IMR-90 (cell line): ENCODE data around the gene LPIN1. TPM values are rescaled to one million over a fixed set of nuclear protein-coding genes. Genes with fewer than 3 reads are reported as not detected.

Experiments used
- ATAC-seq: fragments of 200-7000 bp; cut with Tn5 transposase; 2 replicates; pipeline ENCODE4 v1.9.1; 2020; ENCODE audit warnings: low read depth, mild to moderate bottlenecking, moderate library complexity
- BruUV-seq: library from RNA; stranded (reverse); fragments of 400-500 nt; replicated peaks from 2 replicates; lab custom pipeline; 2021; lab: Mats Ljungman, UMichigan
- CTCF ChIA-PET: fragments of 300-600 bp; formaldehyde crosslinking; extraction: SDS; loops from one replicate; lab custom pipeline; 2021; ENCODE audit warnings: antibody characterized with exemption; lab: Yijun Ruan, JAX
- POLR2A ChIA-PET: fragments of 300-600 bp; sonication (Branson Sonifier 250); formaldehyde crosslinking; loops from one replicate; lab custom pipeline; 2022; ENCODE audit warnings: antibody characterized with exemption; ENCODE audit not compliant: unreplicated experiment; lab: Charles Lee
- DNase-seq: peaks from one replicate; pipeline ENCODE4 v3.0.0; 2013
- H2AFZ ChIP-seq: replicated peaks from 2 replicates; pipeline ENCODE3; 2013; ENCODE audit warnings: low read length, mild to moderate bottlenecking; ENCODE audit not compliant: poor library complexity
- H2AK5ac ChIP-seq: 2 replicates; pipeline ENCODE4 v1.6.1; 2013; ENCODE audit warnings: low read depth, low read length, inconsistent platforms
- H2AK9ac ChIP-seq: replicated peaks from 2 replicates; pipeline ENCODE3; 2013; ENCODE audit warnings: mild to moderate bottlenecking, low read depth, low read length, moderate library complexity; ENCODE audit not compliant: poor library complexity
- H2BK120ac ChIP-seq: 2 replicates; pipeline ENCODE4 v1.6.1; 2013; ENCODE audit warnings: low read depth, low read length, inconsistent platforms
- H2BK15ac ChIP-seq: 3 replicates; pipeline ENCODE4 v1.6.1; 2013; ENCODE audit warnings: low read depth, low read length, inconsistent platforms
- H2BK20ac ChIP-seq: 2 replicates; pipeline ENCODE4 v1.6.1; 2013; ENCODE audit warnings: low read depth, mild to moderate bottlenecking, inconsistent platforms, low read length, moderate library complexity
- H2BK5ac ChIP-seq: 2 replicates; pipeline ENCODE4 v1.6.1; 2013; ENCODE audit warnings: mild to moderate bottlenecking, low read depth, low read length, inconsistent platforms; ENCODE audit not compliant: poor library complexity, severe bottlenecking
- H3K14ac ChIP-seq: replicated peaks from 2 replicates; pipeline ENCODE4 v1.6.1; 2013; ENCODE audit warnings: low read depth, low read length, inconsistent platforms
- H3K18ac ChIP-seq: 2 replicates; pipeline ENCODE4 v1.6.1; 2013; ENCODE audit warnings: low read depth, low read length, control low read depth
- H3K23ac ChIP-seq: 2 replicates; pipeline ENCODE4 v1.6.1; 2013; ENCODE audit warnings: low read depth, low read length, inconsistent platforms
- H3K27ac ChIP-seq: 2 replicates; pipeline ENCODE4 v1.5.1; 2013; ENCODE audit warnings: mild to moderate bottlenecking, control low read depth, low read length; ENCODE audit not compliant: insufficient read depth
- H3K27me3 ChIP-seq: 2 replicates; pipeline ENCODE4 v1.6.1; 2013; ENCODE audit warnings: low read length; ENCODE audit not compliant: control insufficient read depth, insufficient read depth
- H3K36me3 ChIP-seq: 2 replicates; pipeline ENCODE4 v1.6.1; 2013; ENCODE audit warnings: low read length, mixed read lengths; ENCODE audit not compliant: control insufficient read depth, insufficient read depth
- H3K4ac ChIP-seq: 2 replicates; pipeline ENCODE4 v1.6.1; 2013; ENCODE audit warnings: low read depth, low read length, inconsistent platforms
- H3K4me1 ChIP-seq: 2 replicates; pipeline ENCODE4 v1.6.1; 2013; ENCODE audit warnings: low read length, mixed read lengths; ENCODE audit not compliant: control insufficient read depth, insufficient read depth
- H3K4me2 ChIP-seq: 2 replicates; pipeline ENCODE4 v1.6.1; 2013; ENCODE audit warnings: low read depth, mild to moderate bottlenecking, control low read depth, low read length, moderate library complexity
- H3K4me3 ChIP-seq: 2 replicates; pipeline ENCODE4 v1.5.1; 2013; ENCODE audit warnings: low read depth, mild to moderate bottlenecking, control low read depth, low read length, moderate library complexity; ENCODE audit not compliant: insufficient read depth
- H3K56ac ChIP-seq: 2 replicates; pipeline ENCODE4 v1.6.1; 2013; ENCODE audit warnings: low read length, inconsistent platforms; ENCODE audit not compliant: insufficient read depth; ENCODE audit errors: extremely low read depth
- H3K79me1 ChIP-seq, 2 experiments: 2 replicates each; pipeline ENCODE4 v1.6.1; 2013; ENCODE audit warnings: low read length in 2 of 2, inconsistent platforms in 1 of 2, low read depth in 1 of 2
- H3K9ac ChIP-seq: 2 replicates; pipeline ENCODE4 v1.6.1; 2013; ENCODE audit warnings: low read depth, low read length, control low read depth
- H3K9me1 ChIP-seq: 2 replicates; pipeline ENCODE4 v1.6.1; 2013; ENCODE audit warnings: low read length, inconsistent platforms; ENCODE audit not compliant: insufficient read depth
- H3K9me3 ChIP-seq: 2 replicates; pipeline ENCODE4 v1.6.1; 2013; ENCODE audit warnings: low read length; ENCODE audit not compliant: control insufficient read depth, insufficient read depth
- H4K20me1 ChIP-seq: 2 replicates; pipeline ENCODE4 v1.6.1; 2013; ENCODE audit warnings: low read length, inconsistent platforms; ENCODE audit not compliant: insufficient read depth
- H4K5ac ChIP-seq: 2 replicates; pipeline ENCODE4 v1.6.1; 2013; ENCODE audit warnings: mild to moderate bottlenecking, low read depth, low read length, control low read depth
- H4K8ac ChIP-seq, 2 experiments: 2 replicates each; pipeline ENCODE4 v1.6.1; 2013; ENCODE audit warnings: low read depth in 2 of 2, low read length in 2 of 2, control low read depth in 1 of 2, inconsistent platforms in 1 of 2
- H4K91ac ChIP-seq: 2 replicates; pipeline ENCODE4 v1.6.1; 2013; ENCODE audit warnings: low read depth, low read length, inconsistent platforms; ENCODE audit not compliant: insufficient read depth
- CEBPB ChIP-seq: IDR thresholded peaks from 2 replicates; pipeline ENCODE4 v1.6.1; 2012; ENCODE audit warnings: low read depth, low read length, improper control_type of control experiment
- MAFK ChIP-seq: IDR thresholded peaks from 2 replicates; pipeline ENCODE4 v1.6.1; 2012; ENCODE audit warnings: low read depth, low read length, improper control_type of control experiment
- NFE2L2 ChIP-seq: fragments of 150-350 bp; IDR thresholded peaks from 2 replicates; pipeline ENCODE4 v1.6.1; 2016; ENCODE audit warnings: low read depth, mild to moderate bottlenecking, low read length
- POLR2A ChIP-seq: IDR thresholded peaks from 2 replicates; pipeline ENCODE4 v1.6.1; 2012; ENCODE audit warnings: mild to moderate bottlenecking, low read depth, low read length
- SMC3 ChIP-seq: fragments of 150-350 bp; IDR thresholded peaks from 2 replicates; pipeline ENCODE4 v1.6.1; 2016; ENCODE audit warnings: low read depth, mild to moderate bottlenecking, antibody characterized with exemption, low read length, moderate library complexity
- WGBS, 2 experiments: methylation state at CpG; one replicate each; pipeline versions ENCODE4 v1.1.5 to v1.1.7; 2013; ENCODE audit warnings: missing lambda C conversion rate in 2 of 2; ENCODE audit not compliant: insufficient read length in 1 of 2; ENCODE audit errors: extremely low coverage in 2 of 2; 5-methylcytosine and 5-hydroxymethylcytosine counted together
- dilution Hi-C: fragments of 300-500 bp; cut with HindIII; formaldehyde crosslinking; loops from one replicate; pipeline ENCODE4 v1.14.3; 2018; ENCODE audit warnings: low sequenced_read_pairs; ENCODE audit not compliant: unreplicated experiment
- in situ Hi-C: fragments of 300-500 bp; cut with MboI; formaldehyde crosslinking; loops from 3 replicates; pipeline ENCODE4 v1.14.3; 2019; ENCODE audit warnings: low sequenced_read_pairs, inconsistent platforms, mixed read lengths
- intact Hi-C: fragments of 100-400 bp; cut with micrococcal nuclease; formaldehyde crosslinking; loops from 2 replicates; pipeline ENCODE4 v1.10.0; 2022
- polyA plus RNA-seq, 3 experiments: library from polyadenylated mRNA; depleted of rRNA; stranded (reverse); fragments of >200 nt; gene quantifications; 2 replicates each; pipeline ENCODE4 v1.2.3, GENCODE V29; 2012; ENCODE audit warnings: low replicate concordance in 1 of 3
- total RNA-seq: library from RNA; depleted of rRNA; stranded (reverse); fragments of >200 nt; gene quantifications from 2 replicates; pipeline ENCODE4 v1.2.3, GENCODE V29; 2012
- TF ChIP-seq, protein P1 (sequence below): fragments of 150-350 bp; IDR thresholded peaks from 2 replicates; pipeline ENCODE4 v1.6.1; 2017; ENCODE audit warnings: mild to moderate bottlenecking, antibody characterized with exemption, low read length, low read depth
- TF ChIP-seq, protein P2 (sequence below): fragments of 150-350 bp; IDR thresholded peaks from 2 replicates; pipeline ENCODE4 v1.6.1; 2016; ENCODE audit warnings: low read depth, mild to moderate bottlenecking, low read length, moderate library complexity, borderline replicate concordance

LPIN1 gene
- total and polyA plus RNA-seq, 2 of the 4 experiments (the other 2 are of a cell fraction): 21.3 to 25.1 TPM

DNA sequence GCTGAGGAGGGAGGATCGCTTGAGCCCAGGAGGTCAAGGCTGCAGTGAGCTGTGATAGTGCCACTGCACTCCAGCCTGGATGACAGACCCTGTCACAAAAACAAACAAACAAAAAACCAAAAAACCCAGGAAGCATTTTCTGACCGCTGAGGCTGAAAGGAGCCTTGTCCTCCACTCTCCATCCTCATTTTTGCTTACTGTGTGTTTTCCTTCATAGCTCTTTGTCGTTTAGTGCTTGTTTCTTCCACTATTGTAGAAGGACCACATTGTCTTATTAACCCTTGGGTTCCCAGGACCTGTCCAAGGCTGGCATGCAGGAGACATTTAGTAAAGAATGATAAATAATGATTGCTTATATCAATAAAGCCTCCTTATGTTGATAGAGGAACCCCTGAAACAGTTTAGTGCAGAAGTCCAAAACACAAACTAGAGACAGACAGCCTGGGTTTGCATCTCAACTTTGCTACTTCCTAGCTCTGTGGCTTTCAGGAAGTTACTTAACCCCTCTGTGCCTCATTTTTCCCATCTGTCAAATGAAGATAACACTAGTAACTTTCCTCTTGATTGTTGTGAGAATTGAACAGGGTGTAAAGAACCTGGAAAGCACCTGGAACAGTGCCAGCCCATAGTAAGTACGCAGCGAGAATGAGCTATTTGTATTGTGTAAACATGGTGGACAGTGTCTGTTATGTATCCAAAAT, 126.0 kb downstream of the LPIN1 start:
- no peak overlapping the region for H2BK20ac ChIP-seq
- no peak overlapping the region for H3K14ac ChIP-seq
- CTCF ChIA-PET: no interaction called here
- H3K36me3 ChIP-seq: no peaks in the 10 kb centered on the region
- H3K4me1 ChIP-seq: peaks cover 4% of the 10 kb centered on the region
- no peak overlapping the region for H2BK5ac ChIP-seq
- H4K20me1 ChIP-seq: no peaks in the 10 kb centered on the region
- H3K27me3 ChIP-seq: peaks cover 13% of the 10 kb centered on the region
- no peak overlapping the region for H2AFZ ChIP-seq
- POLR2A ChIA-PET: no interaction called here
- no peak overlapping the region for H4K5ac ChIP-seq
- H3K56ac ChIP-seq: no peak overlapping the region
- H3K4ac ChIP-seq: no peak overlapping the region
- no peak overlapping the region for H4K8ac ChIP-seq
- TF ChIP-seq NFE2L2 (no peak), SMC3 (no peak), MAFK (no peak), POLR2A (no peak), CEBPB (no peak)
- TF ChIP-seq, protein P1, sequence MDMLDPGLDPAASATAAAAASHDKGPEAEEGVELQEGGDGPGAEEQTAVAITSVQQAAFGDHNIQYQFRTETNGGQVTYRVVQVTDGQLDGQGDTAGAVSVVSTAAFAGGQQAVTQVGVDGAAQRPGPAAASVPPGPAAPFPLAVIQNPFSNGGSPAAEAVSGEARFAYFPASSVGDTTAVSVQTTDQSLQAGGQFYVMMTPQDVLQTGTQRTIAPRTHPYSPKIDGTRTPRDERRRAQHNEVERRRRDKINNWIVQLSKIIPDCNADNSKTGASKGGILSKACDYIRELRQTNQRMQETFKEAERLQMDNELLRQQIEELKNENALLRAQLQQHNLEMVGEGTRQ: no peak
- TF ChIP-seq, protein P2, sequence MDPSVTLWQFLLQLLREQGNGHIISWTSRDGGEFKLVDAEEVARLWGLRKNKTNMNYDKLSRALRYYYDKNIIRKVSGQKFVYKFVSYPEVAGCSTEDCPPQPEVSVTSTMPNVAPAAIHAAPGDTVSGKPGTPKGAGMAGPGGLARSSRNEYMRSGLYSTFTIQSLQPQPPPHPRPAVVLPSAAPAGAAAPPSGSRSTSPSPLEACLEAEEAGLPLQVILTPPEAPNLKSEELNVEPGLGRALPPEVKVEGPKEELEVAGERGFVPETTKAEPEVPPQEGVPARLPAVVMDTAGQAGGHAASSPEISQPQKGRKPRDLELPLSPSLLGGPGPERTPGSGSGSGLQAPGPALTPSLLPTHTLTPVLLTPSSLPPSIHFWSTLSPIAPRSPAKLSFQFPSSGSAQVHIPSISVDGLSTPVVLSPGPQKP: no peak
- no peak overlapping the region for H4K91ac ChIP-seq
- ATAC-seq: no peak
- no peak overlapping the region for H3K9ac ChIP-seq
- no peak overlapping the region for H2AK9ac ChIP-seq
- H3K4me2 ChIP-seq: no peak overlapping the region
- H3K9me1 ChIP-seq: no peaks in the 10 kb centered on the region
- H3K27ac ChIP-seq: no peak overlapping the region
- DNase-seq: peak; percentile 35
- no peak overlapping the region for H2AK5ac ChIP-seq
- dilution Hi-C loops: no loop called here
- H3K9me3 ChIP-seq: peaks cover 2% of the 10 kb centered on the region; the same call in 1 of the 2 replicates
- WGBS, 2 experiments: 20% methylated on average over 1 of the region's 5 CpGs; no CpG with 5 or more reads in 1 of the 2 experiments
- no peak overlapping the region for H2BK120ac ChIP-seq
- no peaks in the 10 kb centered on the region for H3K79me1 ChIP-seq
- no peak overlapping the region for H3K4me3 ChIP-seq
- H3K23ac ChIP-seq: no peak overlapping the region
- H3K18ac ChIP-seq: no peak overlapping the region
- no peak overlapping the region for H2BK15ac ChIP-seq
- BruUV-seq: no TSS peak
- in situ Hi-C loops: no loop called here
- intact Hi-C loops: no loop called here
